GM21367 (cell line): ENCODE measurements around the gene MRPL18.
"Not testable (repeated sequence)": the region's sequence is repeated elsewhere in the genome, so short reads cannot be mapped to it uniquely, and the experiment has no call there.

Experiments used
- ATAC-seq: cut with Tn5 transposase; IDR thresholded peaks from one replicate; pipeline ENCODE4 v1.9.1; 2021; ENCODE audit not compliant: unreplicated experiment

Gene MRPL18

GRCh38 chr6:159790149-159790955, at the start of gene MRPL18:
Gene MRPL18, plus strand, starts transcription at chr6:159790467. Its CDS starts 121 bp downstream, at chr6:159790588.
- ATAC-seq = peak; percentile 86

- ATAC-seq = no peak
Measured at GRCh38 chr6:159742165-159742564, 48.1 kb upstream of the MRPL18 start.

DNA sequence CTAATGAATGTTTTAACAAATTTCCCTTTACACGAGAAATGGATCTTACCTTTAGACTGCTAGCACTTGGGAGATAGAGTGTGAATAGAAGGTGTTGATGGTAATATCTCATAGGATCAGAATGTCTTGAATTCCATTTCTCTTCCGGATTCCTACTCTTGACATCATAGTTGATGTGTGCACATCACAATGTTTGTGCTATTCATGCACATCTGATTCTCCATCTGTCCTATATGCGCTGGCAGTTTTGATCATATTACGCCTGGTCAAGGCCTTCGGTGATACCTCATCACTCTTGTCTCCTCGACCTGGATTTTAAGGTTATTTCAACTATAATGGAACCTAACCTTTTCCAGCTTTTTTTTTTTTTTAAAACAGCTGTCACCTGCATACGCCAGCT, 45.2 kb upstream of the MRPL18 start:
- ATAC-seq = no peak

- ATAC-seq = no peak
Measured at GRCh38 chr6:159746759-159747158, 43.5 kb upstream of the MRPL18 start.

GRCh38 chr6:159748127-159748526, 42.1 kb upstream of the MRPL18 start:
- not testable (repeated sequence) for ATAC-seq

GRCh38 chr6:159751448-159751847, 38.8 kb upstream of the MRPL18 start:
- ATAC-seq = no peak

DNA sequence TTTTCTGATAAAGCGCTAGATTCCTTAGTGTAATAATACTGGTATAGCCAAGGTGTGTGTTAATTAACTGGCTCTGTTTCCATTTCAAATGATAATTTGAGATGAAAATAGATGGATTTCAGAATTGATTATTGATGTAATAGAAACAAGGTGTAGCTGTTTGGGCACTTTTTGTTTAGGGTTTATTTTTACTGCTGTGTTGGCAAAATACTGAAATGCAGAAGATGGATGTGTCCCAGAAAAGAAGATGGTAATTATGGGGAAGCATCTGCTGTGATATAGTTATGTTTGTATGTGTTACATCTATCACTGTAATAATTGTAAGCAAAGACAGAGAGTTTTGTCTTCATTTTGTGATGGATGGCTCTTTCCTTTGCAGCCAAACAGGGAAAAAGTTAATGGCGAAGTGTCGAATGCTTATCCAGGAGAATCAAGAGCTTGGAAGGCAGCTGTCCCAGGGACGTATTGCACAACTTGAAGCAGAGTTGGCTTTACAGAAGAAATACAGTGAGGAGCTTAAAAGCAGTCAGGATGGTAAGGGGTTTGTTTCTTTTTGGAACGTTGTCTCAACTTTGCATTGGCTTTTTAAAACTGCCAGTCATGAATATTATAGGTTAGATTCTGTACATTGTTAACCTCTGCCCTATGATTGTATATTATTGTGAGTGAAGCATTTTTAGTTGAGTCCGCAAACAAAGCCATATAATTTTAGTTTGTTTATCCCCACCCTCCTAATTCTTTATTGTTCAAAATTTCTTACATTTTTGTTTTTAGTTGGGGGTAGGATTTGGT, 37.0 kb upstream of the MRPL18 start:
- no peak for ATAC-seq

- ATAC-seq = no peak
Measured at GRCh38 chr6:159754401-159754800, 35.9 kb upstream of the MRPL18 start.

- no peak for ATAC-seq
Measured at GRCh38 chr6:159754959-159755914, 35.0 kb upstream of the MRPL18 start.

GRCh38 chr6:159756508-159756907, 33.8 kb upstream of the MRPL18 start:
- ATAC-seq = no peak

- ATAC-seq = no peak
Measured at GRCh38 chr6:159758031-159759001, 32.0 kb upstream of the MRPL18 start.

DNA sequence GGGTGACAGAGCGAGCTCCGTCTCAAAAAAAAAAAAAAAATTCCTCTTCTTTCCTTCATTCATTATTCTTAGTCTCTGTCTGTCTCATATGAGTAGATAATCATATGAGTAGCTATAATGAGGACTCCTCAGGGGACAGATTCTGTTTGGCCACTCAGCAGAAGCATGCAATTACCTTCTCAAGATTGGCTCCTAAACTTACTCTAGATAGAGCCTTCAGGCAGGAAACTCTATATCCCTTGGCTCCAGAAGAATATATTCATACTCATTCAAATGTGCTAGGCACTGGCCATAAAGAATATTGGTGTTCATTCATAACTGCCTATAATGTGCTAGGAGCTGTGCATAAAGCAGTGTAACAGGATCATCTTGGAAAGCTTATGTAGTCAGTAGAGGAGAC, 30.6 kb upstream of the MRPL18 start:
- no peak for ATAC-seq

- no peak for ATAC-seq
Measured at GRCh38 chr6:159760602-159761057, 29.6 kb upstream of the MRPL18 start.

- peak; percentile 0 for ATAC-seq
Measured at GRCh38 chr6:159761129-159761872, 29.0 kb upstream of the MRPL18 start.

GRCh38 chr6:159761873-159762680, 28.2 kb upstream of the MRPL18 start, which contains the start of gene ACAT2:
Gene ACAT2, plus strand, starts transcription at chr6:159762045. Its CDS starts 43 bp downstream, at chr6:159762088.
- ATAC-seq = peak; percentile 95

DNA sequence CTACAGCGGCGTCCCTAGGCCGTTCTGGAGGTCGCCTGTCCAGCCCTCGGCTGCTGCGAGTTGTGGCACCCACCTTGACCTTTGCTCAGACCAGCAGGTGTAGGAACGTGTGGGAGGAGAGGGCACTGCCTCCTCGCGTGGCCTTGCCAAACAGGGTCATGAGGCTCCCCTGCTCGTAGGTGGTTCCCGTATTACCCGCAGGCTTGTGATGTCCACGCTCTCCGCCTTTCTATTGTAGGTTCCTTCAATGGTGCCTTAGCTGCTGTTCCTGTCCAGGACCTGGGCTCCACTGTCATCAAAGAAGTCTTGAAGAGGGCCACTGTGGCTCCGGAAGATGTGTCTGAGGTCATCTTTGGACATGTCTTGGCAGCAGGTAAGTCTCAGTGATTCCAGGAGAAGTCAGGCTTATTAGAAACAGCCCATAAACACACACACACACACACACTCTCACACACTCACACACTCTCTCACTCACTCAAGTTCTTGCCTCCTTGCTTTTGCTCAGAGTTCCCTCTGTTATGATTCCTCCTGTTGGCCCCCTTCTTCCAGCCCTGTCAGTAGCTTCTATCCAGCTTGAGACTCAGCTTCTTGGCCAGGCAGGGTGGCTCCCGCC, 27.5 kb upstream of the MRPL18 start:
- ATAC-seq = peak; percentile 6

- no peak for ATAC-seq
Measured at GRCh38 chr6:159766906-159767305, 23.4 kb upstream of the MRPL18 start.

- no peak for ATAC-seq
Measured at GRCh38 chr6:159769470-159769869, 20.8 kb upstream of the MRPL18 start.
